Measurements from ENCODE around the gene FRMD5. TPM values are rescaled to one million over a fixed set of nuclear protein-coding genes. Genes with fewer than 3 reads are reported as not detected.

The FRMD5 gene
- total RNA-seq, 1 experiment from 2014 or later, result 3.9 TPM

- peak overlapping the region in 1 of 3 experiments; percentile 98; a peak in 4 of 7 replicates for H3K27ac Mint-ChIP-seq
- Histone ChIP-seq H3K4me1 (ENCODE audit: insufficient read depth, low read length) (peaks cover 35% of the 10 kb centered on the region), H2BK12ac (ENCODE audit: insufficient read length, low read depth, low read length) (no peak overlapping the region)
Observed at GRCh38 chr15:43927203-43927602, 267.9 kb downstream of the FRMD5 start.

More at GRCh38 chr15:43927203-43927602, 267.9 kb downstream of the FRMD5 start:
- H3K27ac ChIP-seq (ENCODE audit: insufficient read length, low read depth, low read length), result peak overlapping the region; percentile 81
- H3T11ph ChIP-seq (ENCODE audit: low read length), result no peak overlapping the region
- TF ChIP-seq CTCF (conservative IDR thresholded peaks at IDR 0.05), result no peak
- no peak overlapping the region for H2BK20ac ChIP-seq (ENCODE audit: low read depth, low read length, poor library complexity, severe bottlenecking)
- H3K4me1 Mint-ChIP-seq, result peaks cover 66 to 67% of the 10 kb centered on the region in 2 experiments
- no peaks in the 10 kb centered on the region for H3K23me2 ChIP-seq (ENCODE audit: insufficient read length, low read depth, low read length, poor library complexity, severe bottlenecking)
- H3K9me3 ChIP-seq (ENCODE audit: control insufficient read depth, low read depth, low read length), result no peaks in the 10 kb centered on the region
- no peaks in the 10 kb centered on the region for H3K79me1 ChIP-seq (ENCODE audit: insufficient read depth, low read depth, low read length, poor library complexity, severe bottlenecking)
- no peaks in the 10 kb centered on the region for H4K20me1 ChIP-seq (ENCODE audit: control insufficient read depth, insufficient read depth, insufficient read length)
- no peak overlapping the region for H3K4ac ChIP-seq (ENCODE audit: low read depth, low read length)
- DNase-seq, result no peak
- no peaks in the 10 kb centered on the region for H3K79me2 ChIP-seq (ENCODE audit: insufficient read depth, low read length)
- H3K56ac ChIP-seq (ENCODE audit: insufficient read length, low read depth, low read length), result no peak overlapping the region
- peak overlapping the region in 1 of 2 experiments; percentile 36; a peak in 1 of 5 replicates for H3K4me3 Mint-ChIP-seq
- H3K36me3 Mint-ChIP-seq (ENCODE audit: insufficient read depth in 1 of 3, low read depth in 3 of 3), result no peaks in the 10 kb centered on the region
- no peak overlapping the region for H4K5ac ChIP-seq (ENCODE audit: insufficient read length, low read depth, low read length)
- H2BK120ac ChIP-seq (ENCODE audit: low read depth, low read length, poor library complexity, severe bottlenecking), result no peak overlapping the region
- H3K18ac ChIP-seq (ENCODE audit: insufficient read length, low read depth, low read length), result no peak overlapping the region
- no peak overlapping the region for H3K14ac ChIP-seq (ENCODE audit: insufficient read depth, low read length)
- no peak overlapping the region for H3K4me2 ChIP-seq (ENCODE audit: insufficient read depth, insufficient read length, low read length)
- H3K23ac ChIP-seq (ENCODE audit: insufficient read length, low read depth, low read length), result no peak overlapping the region
- H2BK5ac ChIP-seq (ENCODE audit: insufficient read length, low read length), result no peak overlapping the region
- H2AFZ ChIP-seq (ENCODE audit: low read length), result no peak overlapping the region
- no peak overlapping the region for H3K9ac ChIP-seq (ENCODE audit: extremely low read depth, insufficient read length, low read length)
- peaks cover 47% of the 10 kb centered on the region for H3K27me3 Mint-ChIP-seq (ENCODE audit: low read depth)
- H3K27me3 ChIP-seq (ENCODE audit: insufficient read depth, low read length), result no peaks in the 10 kb centered on the region
- no peak overlapping the region for H2BK15ac ChIP-seq (ENCODE audit: low read depth, low read length)
- H4K8ac ChIP-seq (replicated peaks; ENCODE audit: insufficient read length, low read depth, low read length), result no peak overlapping the region
- peaks cover 0 to 2% of the 10 kb centered on the region in 2 experiments; a peak in 1 of 5 replicates for H3K9me3 Mint-ChIP-seq
- H4K91ac ChIP-seq (ENCODE audit: insufficient read length, low read depth, low read length), result no peak overlapping the region
- no CpG with 5 or more reads among the region's 4 CpGs for WGBS (ENCODE audit: extremely low coverage, insufficient read length, low lambda C conversion rate)
- no peak overlapping the region for H2AK5ac ChIP-seq (ENCODE audit: insufficient read length, low read length)
